ENCODE data around the gene AP2A2.

DNA sequence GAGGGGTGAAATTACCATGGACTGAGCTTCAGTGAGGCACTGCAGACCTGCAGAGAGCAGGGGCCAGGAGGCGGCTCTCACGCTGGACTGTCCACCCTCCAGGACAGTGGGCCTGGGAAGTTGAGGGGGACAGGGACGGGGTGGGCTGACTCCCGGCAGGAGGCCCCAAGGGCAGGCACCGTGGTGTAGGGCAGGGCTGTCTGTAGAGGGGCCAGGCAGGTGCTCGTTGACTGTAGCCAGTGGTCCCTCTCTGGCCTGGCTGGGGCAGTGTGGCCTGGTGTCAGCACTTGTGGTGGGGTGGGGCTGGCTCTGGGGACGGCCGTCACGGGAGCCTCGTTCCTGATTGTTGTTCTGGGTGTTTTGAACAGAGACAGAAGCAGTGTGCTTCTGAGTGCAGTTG lies 64.4 kb downstream of the AP2A2 start:
- no peak for TF ChIP-seq POLR2A (IDR thresholded peaks at IDR 0.05)
- TF ChIP-seq, protein P1, sequence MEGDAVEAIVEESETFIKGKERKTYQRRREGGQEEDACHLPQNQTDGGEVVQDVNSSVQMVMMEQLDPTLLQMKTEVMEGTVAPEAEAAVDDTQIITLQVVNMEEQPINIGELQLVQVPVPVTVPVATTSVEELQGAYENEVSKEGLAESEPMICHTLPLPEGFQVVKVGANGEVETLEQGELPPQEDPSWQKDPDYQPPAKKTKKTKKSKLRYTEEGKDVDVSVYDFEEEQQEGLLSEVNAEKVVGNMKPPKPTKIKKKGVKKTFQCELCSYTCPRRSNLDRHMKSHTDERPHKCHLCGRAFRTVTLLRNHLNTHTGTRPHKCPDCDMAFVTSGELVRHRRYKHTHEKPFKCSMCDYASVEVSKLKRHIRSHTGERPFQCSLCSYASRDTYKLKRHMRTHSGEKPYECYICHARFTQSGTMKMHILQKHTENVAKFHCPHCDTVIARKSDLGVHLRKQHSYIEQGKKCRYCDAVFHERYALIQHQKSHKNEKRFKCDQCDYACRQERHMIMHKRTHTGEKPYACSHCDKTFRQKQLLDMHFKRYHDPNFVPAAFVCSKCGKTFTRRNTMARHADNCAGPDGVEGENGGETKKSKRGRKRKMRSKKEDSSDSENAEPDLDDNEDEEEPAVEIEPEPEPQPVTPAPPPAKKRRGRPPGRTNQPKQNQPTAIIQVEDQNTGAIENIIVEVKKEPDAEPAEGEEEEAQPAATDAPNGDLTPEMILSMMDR (IDR thresholded peaks at IDR 0.05), result no peak

Data from vagina (tissue), 2 donors.